Fibroblast of lung (primary cell): ENCODE measurements around the gene KCNK2. TPM values are rescaled to one million over a fixed set of nuclear protein-coding genes. Genes with fewer than 3 reads are reported as not detected.

ENCODE experiments used
- DNase-seq, 2 donors: peaks; one replicate each; pipeline versions ENCODE4 v3.0.0 to v3.0.0-alpha.2; 2010; ENCODE audit warnings: low read depth in 2 of 2
- H2AFZ ChIP-seq: 2 replicates; pipeline ENCODE4 v1.5.1; 2012; ENCODE audit warnings: low read length, control low read depth, inconsistent platforms
- H3K27ac ChIP-seq: 2 replicates; pipeline ENCODE4 v1.5.1; 2011; ENCODE audit warnings: low read length, control low read depth; ENCODE audit not compliant: insufficient read depth
- H3K27me3 ChIP-seq: 2 replicates; pipeline ENCODE4 v1.5.1; 2011; ENCODE audit warnings: mild to moderate bottlenecking, low read length; ENCODE audit not compliant: control insufficient read depth, insufficient read depth
- H3K36me3 ChIP-seq: 2 replicates; pipeline ENCODE4 v1.5.1; 2011; ENCODE audit warnings: low read length; ENCODE audit not compliant: control insufficient read depth, insufficient read depth
- H3K4me1 ChIP-seq: 2 replicates; pipeline ENCODE4 v1.5.1; 2011; ENCODE audit warnings: low read length; ENCODE audit not compliant: control insufficient read depth, insufficient read depth; ENCODE audit errors: extremely low read depth
- H3K4me2 ChIP-seq: 2 replicates; pipeline ENCODE4 v1.5.1; 2011; ENCODE audit warnings: low read length, control low read depth; ENCODE audit not compliant: insufficient read depth; ENCODE audit errors: extremely low read depth
- H3K4me3 ChIP-seq, 4 experiments: fragments of 200-600 bp in 1 of 4; sonication (generic) in 1 of 4; replicated peaks in 1 of 4; 2 replicates each; pipeline ENCODE4 v1.5.1; 2011 to 2016; ENCODE audit warnings: low read length in 4 of 4, low read depth in 3 of 4, mild to moderate bottlenecking in 3 of 4, control low read depth in 2 of 4, inconsistent platforms in 1 of 4, mixed read lengths in 1 of 4; ENCODE audit not compliant: insufficient read depth in 1 of 4; ENCODE audit errors: control extremely low read depth in 1 of 4
- H3K79me2 ChIP-seq: 2 replicates; pipeline ENCODE4 v1.5.1; 2012; ENCODE audit warnings: mild to moderate bottlenecking, low read length, inconsistent platforms; ENCODE audit not compliant: control insufficient read depth, insufficient read depth
- H3K9ac ChIP-seq: 2 replicates; pipeline ENCODE4 v1.5.1; 2011; ENCODE audit warnings: mild to moderate bottlenecking, low read length, control low read depth; ENCODE audit not compliant: insufficient read depth
- H3K9me3 ChIP-seq: 2 replicates; pipeline ENCODE4 v1.5.1; 2012; ENCODE audit warnings: low read depth, low read length; ENCODE audit not compliant: control insufficient read depth, insufficient read depth
- H4K20me1 ChIP-seq: 2 replicates; pipeline ENCODE4 v1.5.1; 2011; ENCODE audit warnings: low read length; ENCODE audit not compliant: control insufficient read depth, insufficient read depth; ENCODE audit errors: extremely low read depth
- EZH2 ChIP-seq: IDR thresholded peaks from 2 replicates; pipeline ENCODE4 v1.5.1; 2012; ENCODE audit warnings: low read length, control low read depth, mild to moderate bottlenecking; ENCODE audit errors: missing control alignments
- polyA plus RNA-seq, 2 donors: library from polyadenylated mRNA; depleted of rRNA in 1 of 2; stranded (reverse) in 1 of 2; unstranded in 1 of 2; fragments of >200 nt; gene quantifications; 2 replicates each; pipeline ENCODE4 v1.2.1, GENCODE V29; 2011 to 2012; ENCODE audit warnings: missing spikeins in 1 of 2
- total RNA-seq: library from RNA; depleted of rRNA; stranded (reverse); fragments of >200 nt; gene quantifications from 2 replicates; pipeline ENCODE4 v1.2.1, GENCODE V29; 2014
- TF ChIP-seq, protein P1 (sequence below), 2 donors: IDR thresholded peaks in 1 of 2; conservative IDR thresholded peaks in 1 of 2; 1 replicate in 1 of 2; 2 replicates in 1 of 2; pipeline ENCODE4 v1.5.1; 2011 to 2012; ENCODE audit warnings: low read length in 2 of 2, control low read depth in 1 of 2, inconsistent platforms in 1 of 2, low read depth in 1 of 2, mild to moderate bottlenecking in 1 of 2

Gene KCNK2
- total and polyA plus RNA-seq, 2 donors (not counting 1 experiment from before 2014, with no cell fraction given): 6.4 to 25.6 TPM

DNA sequence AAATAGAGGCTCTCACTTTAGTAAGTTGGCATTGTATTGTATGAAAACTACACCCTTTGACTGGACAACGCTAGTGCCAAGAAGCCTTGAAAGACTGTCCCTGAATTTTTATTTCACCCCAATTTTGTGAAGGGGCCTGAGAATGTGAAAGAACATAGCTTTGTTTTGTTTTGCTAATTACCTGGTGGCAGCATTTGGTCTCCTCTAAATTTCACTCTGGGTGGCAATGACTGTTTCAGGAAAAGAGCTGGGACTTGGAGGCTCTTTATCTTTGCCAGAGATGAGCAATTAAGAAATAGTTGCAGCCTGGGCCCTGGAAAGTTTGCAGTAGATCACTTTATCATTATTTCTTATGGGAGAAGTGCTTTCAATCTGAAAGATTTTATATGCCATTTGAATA, 117.6 kb downstream of the KCNK2 start:
- H3K27ac ChIP-seq: no peak overlapping the region
- DNase-seq: no peak
- no peaks in the 10 kb centered on the region for H3K36me3 ChIP-seq
- TF ChIP-seq, protein P1, sequence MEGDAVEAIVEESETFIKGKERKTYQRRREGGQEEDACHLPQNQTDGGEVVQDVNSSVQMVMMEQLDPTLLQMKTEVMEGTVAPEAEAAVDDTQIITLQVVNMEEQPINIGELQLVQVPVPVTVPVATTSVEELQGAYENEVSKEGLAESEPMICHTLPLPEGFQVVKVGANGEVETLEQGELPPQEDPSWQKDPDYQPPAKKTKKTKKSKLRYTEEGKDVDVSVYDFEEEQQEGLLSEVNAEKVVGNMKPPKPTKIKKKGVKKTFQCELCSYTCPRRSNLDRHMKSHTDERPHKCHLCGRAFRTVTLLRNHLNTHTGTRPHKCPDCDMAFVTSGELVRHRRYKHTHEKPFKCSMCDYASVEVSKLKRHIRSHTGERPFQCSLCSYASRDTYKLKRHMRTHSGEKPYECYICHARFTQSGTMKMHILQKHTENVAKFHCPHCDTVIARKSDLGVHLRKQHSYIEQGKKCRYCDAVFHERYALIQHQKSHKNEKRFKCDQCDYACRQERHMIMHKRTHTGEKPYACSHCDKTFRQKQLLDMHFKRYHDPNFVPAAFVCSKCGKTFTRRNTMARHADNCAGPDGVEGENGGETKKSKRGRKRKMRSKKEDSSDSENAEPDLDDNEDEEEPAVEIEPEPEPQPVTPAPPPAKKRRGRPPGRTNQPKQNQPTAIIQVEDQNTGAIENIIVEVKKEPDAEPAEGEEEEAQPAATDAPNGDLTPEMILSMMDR (conservative IDR thresholded peaks at IDR 0.05 in 1 of 2, IDR thresholded peaks at IDR 0.05 in 1 of 2; ENCODE audit: low read depth in 1 of 2, low read length in 2 of 2): no peak
- no peak for TF ChIP-seq EZH2
- no peak overlapping the region for H3K9ac ChIP-seq
- no peak overlapping the region for H3K4me3 ChIP-seq
- H3K27me3 ChIP-seq: no peaks in the 10 kb centered on the region
- H3K79me2 ChIP-seq: no peaks in the 10 kb centered on the region
- H3K4me2 ChIP-seq: no peak overlapping the region
- H2AFZ ChIP-seq: no peak overlapping the region
- H4K20me1 ChIP-seq: no peaks in the 10 kb centered on the region
- H3K9me3 ChIP-seq: no peaks in the 10 kb centered on the region
- H3K4me1 ChIP-seq: no peaks in the 10 kb centered on the region

GRCh38 chr1:215201283-215201682, 118.7 kb downstream of the KCNK2 start:
- no peaks in the 10 kb centered on the region for H3K79me2 ChIP-seq
- H3K9ac ChIP-seq: no peak overlapping the region
- H3K4me3 ChIP-seq: no peak overlapping the region
- H2AFZ ChIP-seq: no peak overlapping the region
- DNase-seq: no peak
- H4K20me1 ChIP-seq: no peaks in the 10 kb centered on the region
- TF ChIP-seq, protein P1 (conservative IDR thresholded peaks at IDR 0.05 in 1 of 2, IDR thresholded peaks at IDR 0.05 in 1 of 2; ENCODE audit: low read depth in 1 of 2, low read length in 2 of 2): no peak
- TF ChIP-seq EZH2: no peak
- H3K9me3 ChIP-seq: no peaks in the 10 kb centered on the region
- H3K4me2 ChIP-seq: no peak overlapping the region
- no peaks in the 10 kb centered on the region for H3K27me3 ChIP-seq
- no peak overlapping the region for H3K27ac ChIP-seq
- no peaks in the 10 kb centered on the region for H3K4me1 ChIP-seq
- no peaks in the 10 kb centered on the region for H3K36me3 ChIP-seq

DNA sequence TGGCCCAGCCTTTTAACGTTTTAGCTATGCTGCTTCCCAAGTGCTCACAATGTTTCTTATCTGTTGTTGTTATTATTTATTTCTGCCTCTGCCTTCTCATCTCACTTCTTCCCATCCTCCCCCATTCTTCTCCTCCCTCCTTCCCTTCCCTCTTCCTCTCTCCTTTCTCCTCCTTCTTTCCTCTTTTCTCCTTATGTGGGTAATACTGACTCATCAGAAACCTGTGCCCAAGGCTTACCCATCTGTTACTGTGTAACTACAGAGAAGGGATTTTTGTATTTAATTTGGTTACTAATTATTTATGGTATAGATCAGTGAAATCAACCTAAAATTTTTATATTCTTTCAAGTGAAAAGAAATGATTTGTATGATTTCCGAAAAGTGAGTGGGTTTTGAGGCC, 120.3 kb downstream of the KCNK2 start:
- Histone ChIP-seq H3K4me2 (no peak overlapping the region), H3K4me1 (no peaks in the 10 kb centered on the region), H3K27ac (no peak overlapping the region), H3K27me3 (no peaks in the 10 kb centered on the region), H3K9me3 (no peaks in the 10 kb centered on the region), H3K36me3 (no peaks in the 10 kb centered on the region), H4K20me1 (no peaks in the 10 kb centered on the region), H3K4me3 (no peak overlapping the region), H3K79me2 (no peaks in the 10 kb centered on the region), H2AFZ (no peak overlapping the region), H3K9ac (no peak overlapping the region)
- no peak for DNase-seq
- TF ChIP-seq, protein P1 (conservative IDR thresholded peaks at IDR 0.05 in 1 of 2, IDR thresholded peaks at IDR 0.05 in 1 of 2; ENCODE audit: low read depth in 1 of 2, low read length in 2 of 2): no peak
